HG02798 (cell line): Measurements from ENCODE around the gene HMBS.
"Not testable (repeated sequence)": the region's sequence is repeated elsewhere in the genome, so short reads cannot be mapped to it uniquely, and the experiment has no call there.

Source experiments
- ATAC-seq: cut with Tn5 transposase; IDR thresholded peaks from one replicate; pipeline ENCODE4 v1.9.1; 2021; ENCODE audit warnings: mild to moderate bottlenecking; ENCODE audit not compliant: unreplicated experiment, poor library complexity

Gene HMBS

GRCh38 chr11:119116601-119117000, 31.9 kb downstream of the HMBS start:
- ATAC-seq: no peak

GRCh38 chr11:119117004-119117706, 32.5 kb downstream of the HMBS start:
- ATAC-seq: no peak

DNA sequence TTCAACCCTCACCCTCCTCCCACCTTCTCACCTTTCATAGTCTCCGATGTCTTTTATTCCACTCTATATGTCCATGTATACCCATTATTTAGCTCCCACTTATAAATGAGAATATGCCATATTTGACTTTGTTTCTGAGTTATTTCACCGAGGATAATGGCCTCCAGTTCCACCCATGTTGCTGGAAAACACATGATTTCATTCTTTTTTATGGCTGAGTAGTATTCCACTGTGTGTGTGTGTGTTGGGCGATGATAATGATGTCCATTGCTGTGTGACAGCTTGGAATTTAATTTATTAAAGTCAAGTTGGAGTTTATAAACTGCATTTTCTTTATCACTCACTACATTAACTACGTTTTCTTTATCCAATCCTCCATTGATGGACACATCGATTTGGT, 33.5 kb downstream of the HMBS start:
- ATAC-seq: no peak

- ATAC-seq: no peak
Observed at GRCh38 chr11:119118946-119119345, 34.3 kb downstream of the HMBS start.

DNA sequence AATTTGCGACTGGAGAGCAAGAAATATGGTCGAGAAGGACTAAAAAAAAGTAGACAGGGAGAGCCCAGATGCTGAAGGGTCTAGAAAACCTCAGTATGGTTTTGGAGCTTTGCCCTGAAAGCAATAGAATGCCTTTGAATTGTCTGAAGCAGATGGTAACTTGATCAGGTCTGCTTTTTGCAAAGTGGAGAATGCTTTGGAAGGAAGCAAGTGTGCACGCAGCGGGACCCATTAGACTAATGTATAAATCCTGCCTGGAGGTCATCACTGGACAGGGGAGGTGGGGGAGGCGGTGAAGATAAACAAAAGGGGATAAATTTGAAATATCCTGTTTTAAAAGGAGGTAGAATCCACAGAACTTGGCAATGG, 35.9 kb downstream of the HMBS start:
- no peak for ATAC-seq

GRCh38 chr11:119121008-119121810, 36.5 kb downstream of the HMBS start, which contains the start of gene HINFP:
Gene HINFP, plus strand, starts transcription at chr11:119121580. Its CDS starts 5,365 bp downstream, at chr11:119126945.
- ATAC-seq: peak; percentile 98

GRCh38 chr11:119121811-119122124, 37.1 kb downstream of the HMBS start:
- ATAC-seq: no peak

DNA sequence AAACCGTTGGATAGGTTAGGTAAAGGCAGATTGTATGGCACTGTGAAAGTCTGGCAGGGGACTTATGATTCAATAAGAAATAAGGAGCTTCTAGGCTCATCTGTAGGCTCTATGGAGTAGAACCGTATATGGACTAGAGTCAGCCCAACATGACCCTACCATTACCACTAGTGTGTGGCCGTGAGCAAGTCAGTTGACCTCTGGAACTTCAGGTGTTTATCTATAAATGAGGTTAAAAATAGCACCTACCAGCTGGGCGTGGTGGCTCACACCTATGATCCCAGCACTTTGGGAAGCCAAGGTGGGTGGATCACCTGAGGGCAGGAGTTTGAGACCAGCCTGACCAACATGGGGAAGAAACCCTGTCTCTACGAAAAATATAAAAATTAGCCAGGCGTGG, 41.1 kb downstream of the HMBS start:
- ATAC-seq: no peak

DNA sequence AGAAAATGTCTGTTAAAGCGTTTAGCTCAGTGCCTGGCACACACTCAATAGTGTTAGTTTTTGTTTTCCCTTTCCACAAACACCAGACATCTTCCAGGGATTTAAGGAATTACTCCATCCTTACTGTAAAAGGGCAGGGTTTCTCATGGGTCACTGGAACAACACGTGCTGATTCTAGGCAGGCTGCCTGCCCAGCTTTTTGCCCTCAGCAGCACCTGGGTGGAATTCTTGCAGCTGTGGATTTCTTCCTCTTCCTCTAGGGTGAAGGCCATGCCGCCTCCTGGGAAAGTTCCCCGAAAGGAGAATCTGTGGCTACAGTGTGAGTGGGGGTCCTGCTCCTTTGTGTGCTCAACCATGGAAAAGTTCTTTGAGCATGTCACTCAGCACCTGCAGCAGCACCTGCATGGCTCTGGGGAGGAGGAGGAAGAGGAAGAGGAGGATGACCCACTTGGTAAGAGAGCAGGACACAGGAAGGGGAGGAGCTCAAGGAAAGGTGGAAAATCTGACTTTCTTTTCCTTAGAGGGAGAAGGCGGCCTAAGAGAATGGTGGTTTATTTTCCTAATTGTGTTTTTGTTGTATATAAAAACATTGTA, 42.1 kb downstream of the HMBS start:
- no peak for ATAC-seq

DNA sequence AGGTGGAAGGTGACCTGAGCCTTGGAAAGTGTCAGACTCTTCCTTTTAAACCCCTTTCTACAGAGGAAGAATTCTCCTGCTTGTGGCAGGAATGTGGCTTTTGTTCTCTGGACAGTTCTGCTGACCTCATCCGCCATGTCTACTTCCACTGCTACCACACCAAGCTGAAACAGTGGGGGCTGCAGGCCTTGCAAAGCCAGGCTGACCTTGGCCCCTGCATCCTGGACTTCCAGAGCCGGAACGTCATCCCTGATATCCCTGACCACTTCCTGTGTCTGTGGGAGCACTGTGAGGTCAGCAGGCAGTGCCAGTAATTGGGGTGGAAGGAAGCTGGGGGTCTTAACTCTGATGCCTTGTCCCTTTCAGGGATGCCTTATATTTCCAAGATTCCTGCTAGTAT, 46.0 kb downstream of the HMBS start:
- no peak for ATAC-seq

DNA sequence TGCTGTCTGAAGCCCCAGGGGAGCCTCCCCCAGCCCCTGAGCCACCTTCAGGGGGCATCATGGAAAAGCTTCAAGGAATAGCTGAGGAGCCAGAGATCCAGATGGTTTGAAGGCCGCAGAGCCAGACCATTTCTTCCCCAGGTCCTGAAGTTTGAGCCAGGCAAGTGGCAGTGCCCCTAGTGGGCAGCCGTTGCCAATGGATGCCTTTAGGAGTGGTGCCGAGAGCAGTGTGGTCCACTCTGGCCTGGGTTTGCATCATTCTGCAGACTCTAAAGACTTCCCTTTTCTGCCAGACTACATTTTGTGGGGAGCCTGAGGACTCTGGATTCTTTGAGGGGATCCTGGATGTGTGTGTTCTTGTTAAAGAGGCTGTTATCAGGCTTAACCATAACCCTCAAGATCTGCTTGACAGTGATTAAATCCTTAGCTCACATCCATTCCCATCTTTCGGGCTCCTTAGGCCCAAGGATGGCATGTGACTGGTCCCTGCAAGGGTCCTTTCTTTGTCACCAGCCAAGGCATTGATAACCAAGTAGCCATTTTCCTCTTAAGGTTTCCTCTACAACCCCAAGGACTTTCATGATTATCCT, 49.8 kb downstream of the HMBS start:
- ATAC-seq: no peak

- not testable (repeated sequence) for ATAC-seq
Observed at GRCh38 chr11:119139276-119139675, 54.6 kb downstream of the HMBS start.
